ENCODE data around the gene PDPN.

Gene PDPN

GRCh38 chr1:13616234-13616633 is 32.6 kb downstream of the PDPN start:
- 96 to 98% methylated on average over 5 of the region's 5 CpGs for WGBS, 2 experiments (ENCODE audit: insufficient coverage in 2 of 2)
- Histone ChIP-seq H3K27ac (ENCODE audit: low read depth, low read length, severe bottlenecking) (no peak overlapping the region), H3K36me3 (ENCODE audit: control insufficient read depth, insufficient read depth, low read length) (peaks cover 16% of the 10 kb centered on the region), H3K9me3 (ENCODE audit: control insufficient read depth, low read length) (no peaks in the 10 kb centered on the region), H3K4me1 (ENCODE audit: control insufficient read depth, insufficient read depth, low read length, poor library complexity, severe bottlenecking) (no peaks in the 10 kb centered on the region), H3K4me3 (ENCODE audit: extremely low read depth, insufficient read depth, low read length, poor library complexity, severe bottlenecking) (no peak overlapping the region)

- Histone ChIP-seq H3K36me3 (ENCODE audit: control insufficient read depth, insufficient read depth, low read length) (peaks cover 16% of the 10 kb centered on the region), H3K4me1 (ENCODE audit: control insufficient read depth, insufficient read depth, low read length, poor library complexity, severe bottlenecking) (no peaks in the 10 kb centered on the region), H3K27ac (ENCODE audit: low read depth, low read length, severe bottlenecking) (no peak overlapping the region), H3K9me3 (ENCODE audit: control insufficient read depth, low read length) (no peaks in the 10 kb centered on the region), H3K4me3 (ENCODE audit: extremely low read depth, insufficient read depth, low read length, poor library complexity, severe bottlenecking) (no peak overlapping the region)
- WGBS, 2 experiments (ENCODE audit: insufficient coverage in 2 of 2): 100% methylated on average over 1 of the region's 4 CpGs; no CpG with 5 or more reads in 1 of the 2 experiments
Measured at GRCh38 chr1:13617108-13617507, 33.5 kb downstream of the PDPN start.

DNA sequence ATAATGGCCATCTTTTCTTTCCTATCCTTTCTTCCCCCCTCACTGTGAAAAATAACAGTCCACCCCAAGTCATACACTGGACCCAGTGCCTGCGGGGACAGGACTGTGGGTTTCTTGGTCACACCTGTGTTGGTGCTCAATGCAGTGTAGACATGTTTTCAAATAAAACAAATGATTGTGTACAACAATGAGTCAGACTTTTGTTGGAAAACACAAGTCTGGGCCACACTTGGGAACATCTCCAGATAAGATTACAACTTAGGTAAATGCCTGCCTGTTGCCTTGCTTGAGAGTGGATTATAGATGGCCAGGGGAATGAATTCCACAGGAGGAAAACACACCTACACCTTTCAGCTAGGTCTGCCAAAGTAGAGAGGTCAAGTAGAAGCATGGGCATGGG is 34.1 kb downstream of the PDPN start:
- Histone ChIP-seq H3K4me1 (ENCODE audit: control insufficient read depth, insufficient read depth, low read length, poor library complexity, severe bottlenecking) (no peaks in the 10 kb centered on the region), H3K27ac (ENCODE audit: low read depth, low read length, severe bottlenecking) (no peak overlapping the region), H3K36me3 (ENCODE audit: control insufficient read depth, insufficient read depth, low read length) (peaks cover 16% of the 10 kb centered on the region), H3K9me3 (ENCODE audit: control insufficient read depth, low read length) (no peaks in the 10 kb centered on the region), H3K4me3 (ENCODE audit: extremely low read depth, insufficient read depth, low read length, poor library complexity, severe bottlenecking) (no peak overlapping the region)
- WGBS, 2 experiments (ENCODE audit: insufficient coverage in 2 of 2): no CpG with 5 or more reads among the region's 1 CpG

GRCh38 chr1:13618483-13618882 is 34.9 kb downstream of the PDPN start:
- 94 to 96% methylated on average over 5 to 10 of the region's 11 CpGs for WGBS, 2 experiments (ENCODE audit: insufficient coverage in 2 of 2)
- Histone ChIP-seq H3K27ac (ENCODE audit: low read depth, low read length, severe bottlenecking) (no peak overlapping the region), H3K4me3 (ENCODE audit: extremely low read depth, insufficient read depth, low read length, poor library complexity, severe bottlenecking) (no peak overlapping the region), H3K9me3 (ENCODE audit: control insufficient read depth, low read length) (no peaks in the 10 kb centered on the region), H3K4me1 (ENCODE audit: control insufficient read depth, insufficient read depth, low read length, poor library complexity, severe bottlenecking) (no peaks in the 10 kb centered on the region), H3K36me3 (ENCODE audit: control insufficient read depth, insufficient read depth, low read length) (peaks cover 16% of the 10 kb centered on the region)

- 78 to 84% methylated on average over 8 of the region's 8 CpGs for WGBS, 2 experiments (ENCODE audit: insufficient coverage in 2 of 2)
- Histone ChIP-seq H3K4me3 (ENCODE audit: extremely low read depth, insufficient read depth, low read length, poor library complexity, severe bottlenecking) (no peak overlapping the region), H3K36me3 (ENCODE audit: control insufficient read depth, insufficient read depth, low read length) (peaks cover 9% of the 10 kb centered on the region), H3K4me1 (ENCODE audit: control insufficient read depth, insufficient read depth, low read length, poor library complexity, severe bottlenecking) (no peaks in the 10 kb centered on the region), H3K9me3 (ENCODE audit: control insufficient read depth, low read length) (no peaks in the 10 kb centered on the region), H3K27ac (ENCODE audit: low read depth, low read length, severe bottlenecking) (no peak overlapping the region)
Measured at GRCh38 chr1:13619909-13620308, 36.3 kb downstream of the PDPN start.

GRCh38 chr1:13620825-13621224 is 37.2 kb downstream of the PDPN start:
- WGBS, 2 experiments (ENCODE audit: insufficient coverage in 2 of 2): 90 to 91% methylated on average over 3 to 4 of the region's 5 CpGs
- Histone ChIP-seq H3K9me3 (ENCODE audit: control insufficient read depth, low read length) (no peaks in the 10 kb centered on the region), H3K36me3 (ENCODE audit: control insufficient read depth, insufficient read depth, low read length) (peaks cover 7% of the 10 kb centered on the region), H3K27ac (ENCODE audit: low read depth, low read length, severe bottlenecking) (no peak overlapping the region), H3K4me1 (ENCODE audit: control insufficient read depth, insufficient read depth, low read length, poor library complexity, severe bottlenecking) (no peaks in the 10 kb centered on the region), H3K4me3 (ENCODE audit: extremely low read depth, insufficient read depth, low read length, poor library complexity, severe bottlenecking) (no peak overlapping the region)

GRCh38 chr1:13622446-13622845 is 38.8 kb downstream of the PDPN start:
- 93 to 97% methylated on average over 4 of the region's 4 CpGs for WGBS, 2 experiments (ENCODE audit: insufficient coverage in 2 of 2)
- H3K36me3 ChIP-seq (ENCODE audit: control insufficient read depth, insufficient read depth, low read length): no peaks in the 10 kb centered on the region
- H3K4me3 ChIP-seq (ENCODE audit: extremely low read depth, insufficient read depth, low read length, poor library complexity, severe bottlenecking): no peak overlapping the region
- no peak overlapping the region for H3K27ac ChIP-seq (ENCODE audit: low read depth, low read length, severe bottlenecking)
- H3K9me3 ChIP-seq (ENCODE audit: control insufficient read depth, low read length): no peaks in the 10 kb centered on the region
- H3K4me1 ChIP-seq (ENCODE audit: control insufficient read depth, insufficient read depth, low read length, poor library complexity, severe bottlenecking): no peaks in the 10 kb centered on the region

DNA sequence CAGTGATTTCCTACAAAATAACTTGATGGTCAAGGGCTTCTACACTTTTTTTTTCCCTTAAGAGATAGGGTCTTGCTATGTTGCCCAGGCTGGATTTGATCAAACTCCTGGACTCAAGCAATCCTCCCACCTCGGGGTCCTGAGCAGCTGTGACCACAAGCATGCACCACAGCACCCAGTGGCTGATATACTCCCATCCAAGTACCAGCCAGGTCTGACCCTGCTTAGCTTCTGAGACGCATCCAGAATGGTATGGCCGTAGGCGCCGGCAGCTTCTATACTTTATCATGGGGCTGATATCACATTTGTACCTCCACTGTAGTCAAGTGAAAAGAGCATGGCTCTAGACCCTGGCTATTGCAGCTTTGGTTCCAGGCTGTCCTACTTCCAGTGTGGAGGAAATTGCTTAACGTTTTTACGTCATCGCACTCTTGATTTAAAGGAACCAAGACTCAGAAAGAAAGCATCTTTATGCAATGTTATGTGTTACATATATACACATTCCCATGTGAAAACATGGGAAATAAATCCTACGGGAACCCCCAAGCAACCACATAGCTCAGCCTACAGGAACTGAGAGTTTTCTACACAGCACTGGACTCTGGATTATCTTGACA is 39.5 kb downstream of the PDPN start:
- no peaks in the 10 kb centered on the region for H3K9me3 ChIP-seq (ENCODE audit: control insufficient read depth, low read length)
- no peak overlapping the region for H3K4me3 ChIP-seq (ENCODE audit: extremely low read depth, insufficient read depth, low read length, poor library complexity, severe bottlenecking)
- no peaks in the 10 kb centered on the region for H3K36me3 ChIP-seq (ENCODE audit: control insufficient read depth, insufficient read depth, low read length)
- WGBS, 2 experiments (ENCODE audit: insufficient coverage in 2 of 2): 87 to 97% methylated on average over 5 to 6 of the region's 9 CpGs
- H3K4me1 ChIP-seq (ENCODE audit: control insufficient read depth, insufficient read depth, low read length, poor library complexity, severe bottlenecking): no peaks in the 10 kb centered on the region
- no peak overlapping the region for H3K27ac ChIP-seq (ENCODE audit: low read depth, low read length, severe bottlenecking)

GRCh38 chr1:13624526-13624925 is 40.9 kb downstream of the PDPN start:
- H3K9me3 ChIP-seq (ENCODE audit: control insufficient read depth, low read length): no peaks in the 10 kb centered on the region
- H3K36me3 ChIP-seq (ENCODE audit: control insufficient read depth, insufficient read depth, low read length): no peaks in the 10 kb centered on the region
- H3K27ac ChIP-seq (ENCODE audit: low read depth, low read length, severe bottlenecking): no peak overlapping the region
- no peak overlapping the region for H3K4me3 ChIP-seq (ENCODE audit: extremely low read depth, insufficient read depth, low read length, poor library complexity, severe bottlenecking)
- H3K4me1 ChIP-seq (ENCODE audit: control insufficient read depth, insufficient read depth, low read length, poor library complexity, severe bottlenecking): no peaks in the 10 kb centered on the region
- 88 to 100% methylated on average over 2 to 3 of the region's 6 CpGs for WGBS, 2 experiments (ENCODE audit: insufficient coverage in 2 of 2)

- Histone ChIP-seq H3K4me3 (ENCODE audit: extremely low read depth, insufficient read depth, low read length, poor library complexity, severe bottlenecking) (no peak overlapping the region), H3K9me3 (ENCODE audit: control insufficient read depth, low read length) (no peaks in the 10 kb centered on the region), H3K36me3 (ENCODE audit: control insufficient read depth, insufficient read depth, low read length) (no peaks in the 10 kb centered on the region), H3K27ac (ENCODE audit: low read depth, low read length, severe bottlenecking) (no peak overlapping the region), H3K4me1 (ENCODE audit: control insufficient read depth, insufficient read depth, low read length, poor library complexity, severe bottlenecking) (no peaks in the 10 kb centered on the region)
Measured at GRCh38 chr1:13627127-13627526, 43.5 kb downstream of the PDPN start.

DNA sequence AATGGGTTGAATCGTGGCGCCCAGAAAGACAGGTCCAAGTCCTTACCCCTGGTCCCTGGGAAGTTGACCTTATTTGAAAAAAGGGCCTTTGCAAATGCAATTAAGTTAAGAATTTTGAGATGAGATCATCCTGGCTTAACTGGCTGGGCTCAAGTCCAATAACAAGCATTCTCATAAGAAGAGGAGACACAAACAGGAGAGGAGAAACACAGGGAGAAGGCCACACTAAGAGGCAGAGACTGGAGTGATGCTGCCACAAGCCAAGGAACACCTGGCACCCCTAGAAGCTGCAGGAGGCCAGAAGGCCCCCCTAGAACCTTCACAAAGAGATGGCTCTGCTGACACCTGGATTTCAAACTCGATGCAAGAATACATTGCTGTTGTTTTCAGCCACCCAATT is 44.6 kb downstream of the PDPN start:
- Histone ChIP-seq H3K27ac (ENCODE audit: low read depth, low read length, severe bottlenecking) (no peak overlapping the region), H3K4me1 (ENCODE audit: control insufficient read depth, insufficient read depth, low read length, poor library complexity, severe bottlenecking) (no peaks in the 10 kb centered on the region), H3K36me3 (ENCODE audit: control insufficient read depth, insufficient read depth, low read length) (no peaks in the 10 kb centered on the region), H3K9me3 (ENCODE audit: control insufficient read depth, low read length) (no peaks in the 10 kb centered on the region), H3K4me3 (ENCODE audit: extremely low read depth, insufficient read depth, low read length, poor library complexity, severe bottlenecking) (no peak overlapping the region)
- WGBS, 2 experiments (ENCODE audit: insufficient coverage in 2 of 2): 91 to 92% methylated on average over 1 to 3 of the region's 3 CpGs

Measured in mesodermal cell (in vitro differentiated cells).